ENCODE measurements around the gene MAN1C1.

The MAN1C1 gene

DNA sequence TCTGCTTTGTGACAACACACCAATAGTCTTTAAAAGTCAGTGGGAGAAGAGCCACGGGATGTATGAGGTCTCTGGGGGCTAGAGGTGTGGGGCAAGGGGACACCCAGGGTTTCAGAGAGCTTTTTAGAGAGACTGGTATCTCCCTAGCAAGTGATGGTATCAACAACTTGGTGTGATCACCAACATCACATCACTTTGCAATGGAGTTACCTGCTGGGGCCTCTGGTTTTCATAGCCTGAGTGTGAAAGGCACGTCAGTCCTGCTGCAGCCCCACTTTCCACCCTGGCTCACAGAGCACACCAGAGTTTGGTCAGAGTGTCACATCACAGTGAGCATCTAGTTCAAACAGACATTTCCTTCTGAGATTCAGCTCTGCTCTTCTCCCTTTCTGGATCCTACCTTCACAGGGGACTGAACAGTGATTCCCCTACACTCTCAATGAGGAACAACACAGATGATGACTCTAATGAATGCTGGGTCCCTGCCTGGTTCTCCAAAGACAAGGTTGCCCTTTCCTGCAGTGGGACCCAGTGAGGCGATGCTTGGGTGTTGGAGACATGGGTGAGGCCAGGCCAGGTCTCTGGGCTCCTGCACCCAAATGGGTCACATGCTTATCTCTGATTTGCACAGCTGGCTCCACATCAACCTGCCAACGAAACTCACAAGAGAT is 2.0 kb upstream of the MAN1C1 start:
- no peak for FAIRE-seq

GRCh38 chr1:25615172-25615541 is 1.4 kb upstream of the MAN1C1 start:
- no peak for FAIRE-seq

DNA sequence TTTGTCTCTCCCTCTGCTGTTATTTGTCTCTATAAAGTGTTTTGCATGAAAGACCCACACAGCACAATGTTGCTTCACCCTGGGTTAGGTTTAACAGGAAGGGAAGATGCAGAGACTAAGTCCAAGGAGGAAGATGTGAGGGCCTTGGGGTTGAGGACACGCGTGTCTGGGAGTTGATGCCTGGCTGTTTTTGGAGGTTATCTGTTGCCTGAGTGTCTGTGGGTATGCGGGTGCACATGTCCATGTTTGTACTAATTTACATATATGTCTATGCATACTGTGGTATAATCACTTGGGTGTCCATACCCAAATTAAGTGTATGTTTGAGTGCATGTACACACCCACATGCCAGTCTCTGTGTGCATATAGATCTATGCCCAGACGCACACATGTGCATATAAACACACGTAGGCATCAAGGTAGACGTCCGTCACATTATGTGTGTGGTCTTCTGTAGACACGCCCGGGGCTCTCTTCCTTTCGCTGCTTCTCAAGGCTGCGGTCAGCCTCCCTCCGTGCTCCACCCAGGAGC is 962 bp upstream of the MAN1C1 start:
- FAIRE-seq = no peak

DNA sequence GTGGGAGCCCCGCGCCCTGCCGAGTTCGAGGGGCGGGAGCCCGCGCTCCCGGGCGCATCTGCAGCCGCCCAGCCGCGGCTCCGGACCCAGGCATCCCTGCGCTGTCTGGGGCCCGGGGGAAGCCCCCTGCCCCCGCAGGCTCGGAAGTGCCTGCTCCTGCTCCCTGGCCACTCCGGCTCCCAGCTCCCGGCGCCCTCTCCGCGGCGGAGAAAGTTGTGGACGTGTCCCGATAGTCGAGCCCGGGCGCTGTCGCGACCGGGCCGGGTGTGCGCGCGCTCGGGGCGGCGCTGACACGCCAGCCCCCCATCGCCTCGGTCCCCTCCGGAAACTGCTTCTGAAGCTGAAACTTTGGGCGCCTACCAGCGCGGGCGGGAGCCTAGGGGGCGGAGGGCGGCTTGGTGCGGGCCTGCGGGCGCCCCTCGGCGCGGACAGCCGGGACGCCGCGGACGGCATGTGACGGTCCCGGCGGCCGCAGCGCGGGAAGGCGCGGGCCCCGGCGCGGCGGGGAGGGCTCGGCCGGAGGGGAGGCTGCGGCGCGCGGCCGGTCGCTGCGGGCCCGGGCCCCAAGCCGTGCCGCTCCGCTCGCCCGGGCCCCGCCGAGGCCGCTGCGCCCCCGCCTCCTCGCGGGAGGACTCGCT is 515 bp downstream of the MAN1C1 start:
- no peak for FAIRE-seq

DNA sequence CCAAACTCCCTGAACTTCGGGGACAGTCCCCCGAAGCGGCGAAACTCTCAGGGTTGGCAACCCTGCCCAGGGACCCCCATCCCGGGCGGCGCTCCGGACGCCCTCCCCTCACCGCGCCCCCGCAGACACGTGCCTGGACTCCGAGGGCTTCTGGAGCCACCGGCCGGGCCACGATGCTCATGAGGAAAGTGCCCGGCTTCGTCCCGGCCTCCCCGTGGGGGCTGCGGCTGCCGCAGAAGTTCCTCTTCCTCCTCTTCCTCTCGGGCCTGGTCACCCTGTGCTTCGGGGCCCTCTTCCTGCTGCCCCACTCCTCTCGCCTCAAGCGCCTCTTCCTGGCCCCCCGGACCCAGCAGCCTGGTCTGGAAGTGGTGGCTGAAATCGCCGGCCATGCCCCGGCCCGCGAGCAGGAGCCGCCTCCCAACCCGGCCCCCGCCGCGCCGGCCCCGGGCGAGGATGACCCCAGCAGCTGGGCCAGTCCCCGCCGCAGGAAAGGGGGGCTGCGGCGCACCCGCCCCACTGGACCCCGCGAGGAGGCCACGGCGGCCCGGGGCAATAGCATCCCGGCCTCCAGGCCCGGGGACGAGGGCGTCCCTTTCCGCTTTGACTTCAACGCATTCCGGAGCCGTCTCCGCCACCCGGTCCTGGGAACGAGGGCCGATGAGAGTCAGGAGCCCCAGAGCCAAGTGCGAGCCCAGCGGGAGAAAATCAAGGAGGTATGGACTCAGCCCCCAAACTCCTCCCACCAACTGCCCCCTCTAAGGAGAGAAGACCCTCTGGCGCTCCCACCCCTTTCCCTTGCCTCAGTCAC is 1.2 kb downstream of the MAN1C1 start:
- no peak for FAIRE-seq

DNA sequence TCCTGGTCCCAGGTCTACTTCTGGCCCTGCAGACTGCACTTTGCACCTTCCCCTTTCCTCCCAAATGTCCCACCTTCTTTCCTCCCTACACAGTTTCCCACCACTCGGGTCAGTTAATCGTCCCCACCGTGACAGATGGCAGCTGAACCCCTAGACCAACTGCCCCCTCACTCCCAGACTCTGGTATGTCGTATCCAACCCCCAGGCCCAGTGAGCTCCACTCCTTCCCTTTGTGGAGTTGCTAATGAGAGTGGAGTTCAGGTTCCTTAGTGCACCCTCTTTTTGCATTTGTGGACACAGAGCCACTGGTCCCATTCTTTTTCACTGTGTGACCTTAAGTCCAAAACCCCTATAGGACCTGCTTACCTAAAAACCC is 1.8 kb downstream of the MAN1C1 start:
- no peak for FAIRE-seq

DNA sequence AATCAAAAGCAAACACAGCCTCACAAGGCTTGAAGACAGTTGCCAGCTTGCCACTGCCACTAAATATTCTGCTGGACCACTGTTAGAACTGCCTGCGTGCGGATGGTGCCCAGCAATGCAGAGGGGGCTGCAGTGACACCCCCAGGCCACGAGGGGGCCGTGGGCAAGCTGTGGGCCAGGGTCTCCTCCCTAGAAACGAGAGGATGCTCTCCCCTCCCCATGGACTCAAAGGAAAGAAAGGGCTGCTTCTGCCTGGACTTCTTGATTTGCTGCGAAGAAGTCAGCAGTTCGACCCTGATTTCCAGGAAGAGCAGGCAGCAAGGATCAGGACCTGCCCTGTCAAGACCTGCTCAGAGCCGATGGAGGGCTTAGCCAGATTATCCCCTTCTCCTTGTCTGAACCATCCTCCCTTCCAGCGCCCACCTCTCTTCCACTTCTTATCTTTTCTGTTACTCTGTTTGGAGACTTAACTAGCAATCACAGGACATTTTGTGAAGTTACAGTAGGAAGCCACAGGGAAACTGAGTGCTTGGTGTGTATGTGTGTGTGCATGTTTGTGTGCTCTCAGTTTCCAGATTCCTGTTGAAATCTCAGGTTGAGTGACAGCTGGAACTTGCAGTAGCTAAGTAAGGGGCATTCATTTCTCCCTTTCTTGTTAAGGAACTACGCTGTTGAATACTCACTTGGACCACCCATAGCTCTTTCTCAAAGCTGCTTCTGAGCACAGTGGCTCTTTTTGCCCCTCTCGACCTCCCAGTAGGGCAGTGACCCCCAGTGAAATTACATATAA is 2.7 kb downstream of the MAN1C1 start:
- FAIRE-seq = no peak

DNA sequence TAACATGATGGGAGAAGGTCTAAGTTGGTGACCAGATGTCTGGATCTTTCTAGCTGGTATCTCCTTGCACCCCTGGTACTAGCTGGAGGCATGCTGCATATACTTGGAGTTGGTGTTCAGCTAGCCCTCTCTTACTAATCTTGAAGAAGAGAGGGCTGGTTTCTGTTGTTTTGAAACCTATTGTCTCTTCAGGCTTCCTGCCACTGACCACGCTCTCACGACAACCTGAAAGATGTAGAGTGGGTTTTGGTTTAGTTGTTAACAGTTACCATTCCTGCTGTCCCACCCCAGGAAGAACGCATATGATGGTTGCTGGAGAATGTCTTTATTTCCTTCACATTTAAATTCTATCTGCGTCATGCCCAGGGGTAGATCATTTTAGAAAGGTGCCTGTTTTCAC is 3.6 kb downstream of the MAN1C1 start:
- no peak for FAIRE-seq

GRCh38 chr1:25620701-25621350 is 4.2 kb downstream of the MAN1C1 start:
- no peak for FAIRE-seq

DNA sequence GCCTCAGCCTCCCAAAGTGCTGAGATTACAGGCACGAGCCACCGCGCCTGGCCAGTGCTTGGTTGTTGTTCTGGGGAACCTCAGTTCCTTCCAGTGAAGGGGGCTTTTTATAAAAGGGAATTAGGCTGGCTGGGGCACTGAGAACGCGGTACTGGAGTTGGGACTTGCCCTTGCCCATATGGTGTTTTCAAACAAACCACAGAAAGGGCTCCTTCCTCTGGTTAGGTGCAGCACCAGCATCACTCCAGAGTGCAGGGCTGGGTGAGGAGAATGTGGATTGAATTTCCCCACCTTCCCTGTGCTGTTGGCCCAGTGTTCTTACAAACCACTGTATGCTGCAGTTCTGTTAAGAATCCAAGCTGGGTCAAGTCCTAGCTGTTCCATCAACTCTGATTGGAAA is 5.3 kb downstream of the MAN1C1 start:
- no peak for FAIRE-seq

DNA sequence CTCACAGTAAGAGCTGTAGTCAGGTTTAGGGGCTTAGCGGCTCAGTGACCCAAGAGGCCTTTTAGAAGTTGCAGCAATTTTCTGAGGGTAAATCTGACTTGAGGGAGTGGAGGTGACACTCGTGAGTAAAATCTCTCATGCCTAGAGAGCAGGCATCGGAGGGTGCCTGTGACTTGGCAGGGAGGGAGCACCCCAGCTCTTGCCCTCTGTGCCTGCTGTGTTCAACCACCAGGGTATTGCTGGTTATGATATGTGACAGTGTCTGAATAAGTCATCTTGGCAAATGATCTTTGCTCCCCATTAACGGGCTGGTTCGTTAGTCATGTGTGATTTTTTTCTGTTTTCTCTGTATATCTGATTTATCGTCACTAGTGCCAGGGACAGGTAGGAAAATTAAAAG is 5.9 kb downstream of the MAN1C1 start:
- FAIRE-seq = no peak

DNA sequence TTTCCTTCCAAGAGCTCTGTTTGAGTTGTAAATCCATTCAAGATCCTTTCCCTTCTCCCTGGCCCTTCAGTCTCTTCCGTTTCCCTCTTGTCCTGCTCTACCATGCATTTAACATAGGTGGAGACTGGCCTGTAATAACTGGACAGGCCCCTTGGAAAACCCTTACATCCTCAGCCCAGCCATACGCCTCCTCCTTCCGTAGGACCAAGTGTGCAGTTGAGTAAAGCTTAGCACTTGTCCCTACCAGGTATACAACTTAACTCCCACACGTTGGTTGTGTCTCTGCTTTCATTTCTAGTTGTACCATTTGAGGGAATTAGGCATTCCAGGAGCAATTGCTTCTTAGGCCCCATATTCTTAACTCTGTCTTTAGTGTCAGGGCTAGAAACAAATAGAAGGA is 6.4 kb downstream of the MAN1C1 start:
- no peak for FAIRE-seq

DNA sequence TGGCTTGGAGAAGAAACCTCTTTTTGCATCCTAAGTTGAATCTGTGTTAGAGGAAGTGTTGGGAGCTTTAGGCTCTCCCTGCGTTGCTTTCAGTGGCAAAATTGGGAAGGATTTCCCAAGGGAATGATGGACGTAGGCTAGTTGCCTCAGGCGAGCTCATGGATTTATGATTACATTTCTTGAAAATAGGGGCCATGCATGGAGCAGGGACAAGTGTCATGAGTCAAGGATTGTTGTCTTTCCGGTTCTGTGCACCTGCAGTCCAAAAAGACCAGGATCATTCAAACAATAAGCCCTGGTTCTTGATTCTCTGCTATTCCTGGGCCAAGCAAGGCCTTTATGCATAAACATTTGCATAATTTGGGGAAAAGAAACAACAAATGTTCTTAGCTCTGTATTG is 7.1 kb downstream of the MAN1C1 start:
- no peak for FAIRE-seq

GRCh38 chr1:25624156-25624555 is 7.6 kb downstream of the MAN1C1 start:
- FAIRE-seq = no peak

DNA sequence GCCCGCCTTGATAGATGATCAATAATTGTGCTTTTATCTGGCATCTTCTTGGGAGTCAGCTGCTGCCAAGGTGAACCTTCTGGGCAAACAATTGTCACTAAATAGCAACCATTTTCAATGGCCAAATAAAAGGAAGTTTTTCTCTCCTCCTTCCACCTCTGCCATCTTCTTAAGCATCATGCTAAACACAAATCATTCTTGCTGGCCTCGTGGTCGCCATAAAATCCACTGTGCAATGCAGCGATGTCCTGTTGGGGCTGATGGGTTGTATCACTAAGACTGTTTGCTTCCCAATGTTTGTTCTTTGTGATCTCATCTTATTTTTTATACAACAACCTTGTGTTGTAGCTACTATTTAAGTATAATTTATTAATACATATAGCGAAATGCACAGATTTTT is 8.0 kb downstream of the MAN1C1 start:
- no peak for FAIRE-seq

GRCh38 chr1:25626018-25626417 is 9.4 kb downstream of the MAN1C1 start:
- no peak for FAIRE-seq

DNA sequence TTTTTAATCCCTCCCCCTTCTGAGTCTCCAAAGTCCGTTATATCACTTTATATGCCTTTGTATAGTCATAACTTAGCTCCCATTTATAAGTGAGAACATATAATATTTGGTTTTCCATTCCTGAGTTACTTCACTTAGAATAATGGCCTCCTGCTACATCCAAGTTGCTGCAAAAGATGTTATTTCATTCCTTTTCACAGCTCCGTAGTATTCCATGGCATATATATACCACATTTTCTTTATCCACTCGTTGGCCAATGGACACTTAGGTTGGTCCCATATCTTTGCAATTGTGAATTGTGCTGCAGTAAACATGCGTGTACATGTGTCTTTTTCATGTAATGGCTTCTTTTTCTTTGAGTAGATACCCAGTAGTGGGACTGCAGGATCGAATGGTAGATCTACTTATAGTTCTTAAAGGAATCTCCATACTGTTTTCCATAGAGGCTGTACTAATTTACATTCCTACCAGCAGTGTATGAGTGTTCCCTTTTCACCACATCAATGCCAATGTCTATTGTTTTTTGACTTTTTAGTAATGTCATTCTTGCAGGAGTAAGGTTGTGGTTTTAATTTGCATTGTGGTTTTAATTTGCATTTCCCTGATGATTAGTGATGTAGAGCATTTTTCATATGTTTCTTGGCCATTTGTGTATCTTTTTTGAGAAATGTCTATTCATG is 12.3 kb downstream of the MAN1C1 start:
- no peak for FAIRE-seq

GRCh38 chr1:25629836-25630235 is 13.2 kb downstream of the MAN1C1 start:
- FAIRE-seq = no peak

DNA sequence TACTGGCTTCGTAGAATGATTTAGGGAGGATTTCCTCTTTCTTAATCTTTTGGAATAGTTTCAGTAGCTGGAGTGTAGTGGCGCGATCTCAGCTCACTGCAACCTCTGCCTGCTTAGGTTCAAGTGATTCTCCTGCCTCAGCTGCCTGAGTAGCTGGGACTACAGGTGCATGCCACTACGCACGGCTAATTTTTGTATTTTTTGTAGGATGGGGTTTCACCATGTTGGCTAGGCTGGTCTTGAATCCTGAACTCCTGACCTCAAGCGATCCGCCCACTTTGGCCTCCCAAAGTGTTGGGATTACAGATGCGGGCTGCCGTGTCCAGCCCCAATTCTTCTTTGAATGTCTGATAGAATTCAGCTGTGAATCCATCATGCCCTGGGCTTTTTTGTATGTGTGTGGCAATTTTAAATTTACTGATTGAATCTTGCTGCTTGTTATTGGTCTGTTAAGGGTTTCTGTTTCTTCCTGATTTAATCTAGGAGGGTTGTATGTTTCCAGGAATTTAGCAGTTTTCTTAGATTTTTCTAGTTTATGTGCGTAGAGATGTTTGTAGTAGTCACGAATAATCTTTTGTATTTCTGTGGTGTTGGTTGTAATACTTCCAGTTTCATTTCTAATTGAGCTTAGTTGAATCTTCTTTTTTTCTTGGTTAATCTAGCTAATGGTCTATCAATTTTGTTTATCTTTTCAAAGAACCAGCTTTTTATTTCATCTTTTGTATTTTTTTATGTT is 15.3 kb downstream of the MAN1C1 start:
- FAIRE-seq = no peak

DNA sequence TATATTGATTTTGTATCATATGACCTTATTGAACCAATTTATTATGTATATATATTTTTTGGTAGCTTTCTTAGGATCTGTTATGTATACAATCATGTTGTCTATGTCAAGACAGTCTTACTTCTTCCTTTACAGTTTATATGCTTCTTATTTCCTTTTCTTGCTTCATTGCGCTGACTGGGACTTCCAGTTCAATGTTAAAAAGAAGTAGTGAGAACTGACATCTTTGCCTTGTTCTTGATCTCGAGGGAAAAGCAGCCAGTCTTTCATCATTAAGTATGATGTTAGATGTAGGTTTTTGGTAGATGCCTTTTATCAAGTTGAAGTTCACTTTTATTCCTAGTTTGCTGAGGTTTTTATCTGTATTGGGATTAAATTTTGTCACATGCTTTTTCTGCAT is 17.5 kb downstream of the MAN1C1 start:
- no peak for FAIRE-seq

- no peak for FAIRE-seq
Measured at GRCh38 chr1:25634896-25635295, 18.3 kb downstream of the MAN1C1 start.
